K562 (cell line): Measurements from ENCODE around the gene SOX12. TPM values are rescaled to one million over a fixed set of nuclear protein-coding genes. Genes with fewer than 3 reads are reported as not detected.

Experiments
- BRD4 ChIP-seq: fragments of 200-600 bp; sonication (generic); IDR thresholded peaks from 2 replicates; pipeline ENCODE4 v1.6.1; 2017; ENCODE audit warnings: inconsistent platforms
- BRD9 ChIP-seq: fragments of 450-650 bp; IDR thresholded peaks from 2 replicates; pipeline ENCODE4 v1.6.1; 2018; ENCODE audit warnings: low read depth; ENCODE audit not compliant: partially characterized antibody
- EWSR1 ChIP-seq: fragments of 450-650 bp; IDR thresholded peaks from 2 replicates; pipeline ENCODE4 v1.6.1; 2018; ENCODE audit warnings: borderline replicate concordance, mild to moderate bottlenecking, low read depth, moderate library complexity; ENCODE audit not compliant: partially characterized antibody
- EZH2 ChIP-seq: IDR thresholded peaks from 2 replicates; pipeline ENCODE4 v1.6.1; 2012; ENCODE audit warnings: low read depth, mild to moderate bottlenecking, inconsistent platforms, low read length, borderline replicate concordance
- JUNB ChIP-seq: fragments of 450-650 bp; formaldehyde crosslinking; conservative IDR thresholded peaks from 2 replicates; pipeline ENCODE4 v1.4.0; 2020; ENCODE audit warnings: mild to moderate bottlenecking
- PHF20 ChIP-seq: fragments of 450-650 bp; IDR thresholded peaks from 2 replicates; pipeline ENCODE4 v1.6.1; 2018; ENCODE audit not compliant: partially characterized antibody
- PREB ChIP-seq: sonication (generic); formaldehyde crosslinking; IDR thresholded peaks from 2 replicates; pipeline ENCODE4 v1.8.1; 2023; ENCODE audit warnings: mild to moderate bottlenecking, missing genetic modification reagents
- PTBP1 ChIP-seq: fragments of 200-400 bp; formaldehyde crosslinking; IDR thresholded peaks from 2 replicates; pipeline ENCODE4 v1.6.1; 2017; ENCODE audit warnings: low read depth, low read length
- RBM15 ChIP-seq: fragments of 200-400 bp; formaldehyde crosslinking; IDR thresholded peaks from 2 replicates; pipeline ENCODE4 v1.6.1; 2018; ENCODE audit warnings: mild to moderate bottlenecking, low read length, moderate library complexity; ENCODE audit not compliant: insufficient read depth
- RFX1 ChIP-seq: fragments of 450-650 bp; IDR thresholded peaks from 2 replicates; pipeline ENCODE4 v1.6.1; 2016; ENCODE audit warnings: mild to moderate bottlenecking, moderate library complexity
- RREB1 ChIP-seq: fragments of 250-450 bp; sonication (Bioruptor Pico); IDR thresholded peaks from 2 replicates; pipeline ENCODE4 v1.4.0; 2020
- TSC22D4 ChIP-seq: fragments of 450-650 bp; IDR thresholded peaks from 2 replicates; pipeline ENCODE4 v1.6.1; 2016; ENCODE audit warnings: missing genetic modification characterization, missing biosample characterization, control low read depth
- WHSC1 ChIP-seq: IDR thresholded peaks from one replicate; pipeline ENCODE4 v1.6.1; 2012; ENCODE audit warnings: low read length, control low read depth, inconsistent platforms
- ZNF23 ChIP-seq: fragments of 250-450 bp; sonication (Bioruptor Pico); IDR thresholded peaks from 2 replicates; pipeline ENCODE4 v1.4.0; 2020; ENCODE audit warnings: mild to moderate bottlenecking
- ZNF655 ChIP-seq: fragments of 250-450 bp; sonication (Bioruptor Pico); IDR thresholded peaks from 2 replicates; pipeline ENCODE4 v1.5.0; 2021
- polyA plus RNA-seq, 8 experiments: library from polyadenylated mRNA; depleted of rRNA in 4 of 8; stranded (reverse) in 5 of 8; unstranded in 3 of 8; fragments of >200 nt; fragmentation: Nextera tagmentation in 2 of 8; fragmentation: Illumina TruSeq in 1 of 8; extraction: Ambion mirVana in 2 of 8; extraction: Trizol in 1 of 8; gene quantifications; 2 replicates each; pipeline versions ENCODE4 v1.2.1 to v1.2.3, GENCODE V29; 2011 to 2014; ENCODE audit warnings: inconsistent platforms in 1 of 8, missing spikeins in 1 of 8
- total RNA-seq, 7 experiments: library from RNA; depleted of rRNA in 6 of 7; stranded (reverse); fragments of >200 nt in 6 of 7; fragmentation: Illumina TruSeq in 2 of 7; extraction: Trizol in 2 of 7; gene quantifications; 2 replicates each; pipeline versions ENCODE4 v1.2.1 to v1.2.3, GENCODE V29; 2011 to 2021; ENCODE audit warnings: low replicate concordance in 1 of 7
- TF ChIP-seq, protein P1 (sequence below): sonication (generic); formaldehyde crosslinking; IDR thresholded peaks from 2 replicates; pipeline ENCODE4 v1.8.0; 2023; ENCODE audit warnings: mild to moderate bottlenecking, missing genetic modification reagents
- TF ChIP-seq, protein P2 (sequence below): fragments of 450-650 bp; IDR thresholded peaks from 2 replicates; pipeline ENCODE4 v1.6.1; 2018; ENCODE audit warnings: mild to moderate bottlenecking, low read depth; ENCODE audit not compliant: partially characterized antibody

The SOX12 gene
- total and polyA plus RNA-seq, 9 of the 15 experiments (the other 6 are each of a cell fraction or from before 2014, with no cell fraction given), result 0.42 to 26.3 (median 2.6) TPM

GRCh38 chr20:371755-372542, 46.6 kb downstream of the SOX12 start (continued):
- TF ChIP-seq WHSC1 (no peak), PREB (CRISPR knock-in tag) (no peak), PTBP1 (no peak), ZNF23 (CRISPR knock-in tag) (no peak), ZNF655 (CRISPR knock-in tag) (no peak), BRD4 (0 out of 2 replicates have a peak, but pooled peaks have one; percentile 34), RFX1 (no peak), RREB1 (CRISPR knock-in tag) (0 out of 2 replicates have a peak, but pooled peaks have one; percentile 38), BRD9 (peak; percentile 76), JUNB (CRISPR knock-in tag) (no peak), EWSR1 (no peak), PHF20 (no peak), RBM15 (no peak), TSC22D4 (tag) (no peak), EZH2 (no peak)
- TF ChIP-seq, protein P1, sequence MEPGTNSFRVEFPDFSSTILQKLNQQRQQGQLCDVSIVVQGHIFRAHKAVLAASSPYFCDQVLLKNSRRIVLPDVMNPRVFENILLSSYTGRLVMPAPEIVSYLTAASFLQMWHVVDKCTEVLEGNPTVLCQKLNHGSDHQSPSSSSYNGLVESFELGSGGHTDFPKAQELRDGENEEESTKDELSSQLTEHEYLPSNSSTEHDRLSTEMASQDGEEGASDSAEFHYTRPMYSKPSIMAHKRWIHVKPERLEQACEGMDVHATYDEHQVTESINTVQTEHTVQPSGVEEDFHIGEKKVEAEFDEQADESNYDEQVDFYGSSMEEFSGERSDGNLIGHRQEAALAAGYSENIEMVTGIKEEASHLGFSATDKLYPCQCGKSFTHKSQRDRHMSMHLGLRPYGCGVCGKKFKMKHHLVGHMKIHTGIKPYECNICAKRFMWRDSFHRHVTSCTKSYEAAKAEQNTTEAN (CRISPR knock-in tag), result no peak
- TF ChIP-seq, protein P2, sequence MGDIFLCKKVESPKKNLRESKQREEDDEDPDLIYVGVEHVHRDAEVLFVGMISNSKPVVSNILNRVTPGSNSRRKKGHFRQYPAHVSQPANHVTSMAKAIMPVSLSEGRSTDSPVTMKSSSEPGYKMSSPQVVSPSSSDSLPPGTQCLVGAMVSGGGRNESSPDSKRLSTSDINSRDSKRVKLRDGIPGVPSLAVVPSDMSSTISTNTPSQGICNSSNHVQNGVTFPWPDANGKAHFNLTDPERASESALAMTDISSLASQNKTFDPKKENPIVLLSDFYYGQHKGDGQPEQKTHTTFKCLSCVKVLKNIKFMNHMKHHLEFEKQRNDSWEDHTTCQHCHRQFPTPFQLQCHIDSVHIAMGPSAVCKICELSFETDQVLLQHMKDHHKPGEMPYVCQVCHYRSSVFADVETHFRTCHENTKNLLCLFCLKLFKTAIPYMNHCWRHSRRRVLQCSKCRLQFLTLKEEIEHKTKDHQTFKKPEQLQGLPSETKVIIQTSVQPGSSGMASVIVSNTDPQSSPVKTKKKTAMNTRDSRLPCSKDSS, result no peak
